GM12878 (cell line): ENCODE data around the gene LTBP4. TPM values are rescaled to one million over a fixed set of nuclear protein-coding genes. Genes with fewer than 3 reads are reported as not detected.

ENCODE experiments used
- ATAC-seq: fragments of 200-7000 bp; cut with Tn5 transposase; 3 replicates; pipeline ENCODE4 v1.9.1; 2020; ENCODE audit warnings: mild to moderate bottlenecking, moderate library complexity
- BruUV-seq: library from RNA; stranded (reverse); fragments of 400-500 nt; replicated peaks from 2 replicates; lab custom pipeline; 2021; lab: Mats Ljungman, UMichigan
- CTCF ChIA-PET: fragments of 300-600 bp; sonication (Branson Sonifier 250); formaldehyde crosslinking; extraction: SDS; loops from one replicate; lab custom pipeline; 2021; ENCODE audit warnings: inconsistent platforms; lab: Yijun Ruan, JAX
- POLR2A ChIA-PET: fragments of 350-600 bp; formaldehyde crosslinking; extraction: SDS; loops from one replicate; lab custom pipeline; 2021; ENCODE audit warnings: inconsistent platforms; lab: Charles Lee
- RAD21 ChIA-PET: fragments of 300-600 bp; sonication (Branson Sonifier 250); formaldehyde crosslinking; loops from one replicate; lab custom pipeline; 2023; ENCODE audit warnings: antibody characterized with exemption; ENCODE audit not compliant: unreplicated experiment; lab: Charles Lee
- SMC1A ChIA-PET: fragments of 300-600 bp; sonication (Branson Sonifier 250); formaldehyde crosslinking; loops from one replicate; lab custom pipeline; 2023; ENCODE audit not compliant: unreplicated experiment, uncharacterized antibody; lab: Charles Lee
- DNase-seq: peaks from one replicate; pipeline ENCODE4 v3.0.0-alpha.2; 2011; ENCODE audit warnings: low read depth, low spot score
- FAIRE-seq: peaks from 3 replicates; lab custom pipeline; 2011; peaks lifted over from hg19 to GRCh38; lab: Jason Lieb, UNC
- H2AFZ ChIP-seq: 2 replicates; pipeline ENCODE4 v1.6.0; 2011; ENCODE audit warnings: low read depth, low read length, control low read depth; ENCODE audit not compliant: control insufficient read depth
- H3K27ac ChIP-seq: 2 replicates; pipeline ENCODE4 v1.5.1; 2011; ENCODE audit warnings: control low read depth; ENCODE audit not compliant: control insufficient read depth, insufficient read depth
- H3K27me3 ChIP-seq, 2 experiments: replicated peaks in 1 of 2; 2 replicates each; pipeline versions ENCODE4 v1.6.0 to v1.6.1; 2011; ENCODE audit warnings: low read length in 1 of 2; ENCODE audit not compliant: control insufficient read depth in 2 of 2, insufficient read depth in 2 of 2
- H3K36me3 ChIP-seq, 2 experiments: 2 replicates each; pipeline ENCODE4 v1.5.1; 2011; ENCODE audit warnings: low read length in 1 of 2; ENCODE audit not compliant: control insufficient read depth in 2 of 2, insufficient read depth in 2 of 2
- H3K4me1 ChIP-seq: 2 replicates; pipeline ENCODE4 v1.6.1; 2011; ENCODE audit warnings: mild to moderate bottlenecking, low read length, moderate library complexity, mixed read lengths; ENCODE audit not compliant: control insufficient read depth, insufficient read depth
- H3K4me2 ChIP-seq: 2 replicates; pipeline ENCODE4 v1.6.0; 2011; ENCODE audit warnings: control low read depth; ENCODE audit not compliant: control insufficient read depth, insufficient read depth
- H3K4me3 ChIP-seq: fragments of 200-600 bp; sonication (generic); 2 replicates; pipeline ENCODE4 v1.5.1; 2016
- H3K79me2 ChIP-seq: 2 replicates; pipeline ENCODE4 v1.6.0; 2011; ENCODE audit warnings: low read length; ENCODE audit not compliant: control insufficient read depth, insufficient read depth
- H3K9ac ChIP-seq: 2 replicates; pipeline ENCODE4 v1.8.0; 2011; ENCODE audit warnings: low read length, control low read depth, mixed read lengths; ENCODE audit not compliant: control insufficient read depth, insufficient read depth
- H3K9me3 ChIP-seq: replicated peaks from 3 replicates; pipeline ENCODE4 v1.5.1; 2011; ENCODE audit warnings: mild to moderate bottlenecking, low read length; ENCODE audit not compliant: control insufficient read depth, insufficient read depth
- H4K20me1 ChIP-seq: 2 replicates; pipeline ENCODE4 v1.6.0; 2011; ENCODE audit not compliant: control insufficient read depth, insufficient read depth
- CBFB ChIP-seq: IDR thresholded peaks from 2 replicates; pipeline ENCODE4 v1.6.1; 2016; ENCODE audit warnings: antibody characterized with exemption, low read depth
- ELK1 ChIP-seq: IDR thresholded peaks from 2 replicates; pipeline ENCODE4 v1.6.1; 2012; ENCODE audit warnings: low read depth, low read length, improper control_type of control experiment
- ESRRA ChIP-seq: IDR thresholded peaks from 2 replicates; pipeline ENCODE4 v1.6.1; 2012; ENCODE audit warnings: mild to moderate bottlenecking, low read length, improper control_type of control experiment
- NBN ChIP-seq: fragments of 450-650 bp; IDR thresholded peaks from 2 replicates; pipeline ENCODE4 v1.6.1; 2016
- NFIC ChIP-seq: IDR thresholded peaks from 2 replicates; pipeline ENCODE4 v1.6.1; 2012; ENCODE audit warnings: low read depth, mild to moderate bottlenecking, inconsistent platforms, low read length, moderate library complexity
- NFYA ChIP-seq: IDR thresholded peaks from 2 replicates; pipeline ENCODE4 v1.6.1; 2011; ENCODE audit warnings: low read depth, mild to moderate bottlenecking, low read length, improper control_type of control experiment, borderline replicate concordance
- NFYB ChIP-seq: IDR thresholded peaks from 2 replicates; pipeline ENCODE4 v1.6.1; 2011; ENCODE audit warnings: low read depth, mild to moderate bottlenecking, low read length, improper control_type of control experiment, moderate library complexity; ENCODE audit not compliant: insufficient read depth
- RBBP5 ChIP-seq: fragments of 200-600 bp; sonication (generic); conservative IDR thresholded peaks from 2 replicates; pipeline ENCODE4 v1.6.1; 2016
- RCOR1 ChIP-seq: conservative IDR thresholded peaks from 2 replicates; pipeline ENCODE4 v1.6.1; 2012; ENCODE audit warnings: low read depth, low read length, improper control_type of control experiment
- TBL1XR1 ChIP-seq: IDR thresholded peaks from 2 replicates; pipeline ENCODE4 v1.6.1; 2012; ENCODE audit warnings: low read depth, low read length, improper control_type of control experiment
- ZNF207 ChIP-seq: fragments of 450-650 bp; IDR thresholded peaks from 2 replicates; pipeline ENCODE4 v1.6.1; 2014; ENCODE audit warnings: antibody characterized with exemption, mild to moderate bottlenecking, borderline replicate concordance
- ZSCAN29 ChIP-seq: fragments of 450-650 bp; IDR thresholded peaks from 2 replicates; pipeline ENCODE4 v1.6.1; 2017; ENCODE audit warnings: mild to moderate bottlenecking, moderate library complexity
- WGBS: methylation state at CpG from one replicate; pipeline ENCODE4 v1.1.6; 2016; ENCODE audit warnings: low lambda C conversion rate; ENCODE audit not compliant: insufficient replicate concordance, insufficient coverage; ENCODE audit errors: missing lambda C conversion rate; 5-methylcytosine and 5-hydroxymethylcytosine counted together
- in situ Hi-C: fragments of 300-500 bp; cut with MboI; formaldehyde crosslinking; loops from 9 replicates; pipeline ENCODE4 v1.14.3; 2018; ENCODE audit warnings: mixed read lengths
- intact Hi-C: fragments of 100-400 bp; cut with micrococcal nuclease; formaldehyde crosslinking; loops from one replicate; pipeline ENCODE4 v1.14.2; 2022; ENCODE audit not compliant: unreplicated experiment
- polyA plus RNA-seq, 11 experiments: library from polyadenylated mRNA; depleted of rRNA in 4 of 11; unstranded in 6 of 11; stranded (reverse) in 5 of 11; fragments of >200 nt; fragmentation: Nextera tagmentation in 4 of 11; fragmentation: Illumina TruSeq in 1 of 11; extraction: Ambion mirVana in 4 of 11; extraction: Trizol in 1 of 11; gene quantifications; 1 replicate in 1 of 11; 2 replicates in 10 of 11; pipeline versions ENCODE4 v1.2.1 to v1.2.3, GENCODE V29; 2011 to 2016; ENCODE audit warnings: inconsistent platforms in 2 of 11, missing spikeins in 2 of 11, low read depth in 1 of 11
- total RNA-seq, 4 experiments: library from RNA; depleted of rRNA in 3 of 4; stranded (reverse); fragments of >200 nt in 3 of 4; fragmentation: Illumina TruSeq in 1 of 4; extraction: Trizol in 1 of 4; gene quantifications; 2 replicates each; pipeline versions ENCODE4 v1.2.1 to v1.2.3, GENCODE V29; 2013 to 2021
- TF ChIP-seq, protein P1 (sequence below): fragments of 450-650 bp; IDR thresholded peaks from 2 replicates; pipeline ENCODE4 v1.6.1; 2017; ENCODE audit warnings: low read depth, mild to moderate bottlenecking, moderate library complexity

LTBP4 gene
- total and polyA plus RNA-seq, 10 of the 15 experiments (the other 5 are each of a cell fraction or from before 2014, with no cell fraction given) = 0.09 to 34.6 (median 8.5) TPM; not detected in 1

GRCh38 chr19:40582467-40582866, 18.7 kb upstream of the LTBP4 start (continued):
- no peak for TF ChIP-seq NFYB
- TF ChIP-seq ZNF207 = no peak
- TF ChIP-seq CBFB = no peak
- no peak for TF ChIP-seq ELK1
- TF ChIP-seq TBL1XR1 = no peak
- TF ChIP-seq NFIC = no peak
- TF ChIP-seq, protein P1, sequence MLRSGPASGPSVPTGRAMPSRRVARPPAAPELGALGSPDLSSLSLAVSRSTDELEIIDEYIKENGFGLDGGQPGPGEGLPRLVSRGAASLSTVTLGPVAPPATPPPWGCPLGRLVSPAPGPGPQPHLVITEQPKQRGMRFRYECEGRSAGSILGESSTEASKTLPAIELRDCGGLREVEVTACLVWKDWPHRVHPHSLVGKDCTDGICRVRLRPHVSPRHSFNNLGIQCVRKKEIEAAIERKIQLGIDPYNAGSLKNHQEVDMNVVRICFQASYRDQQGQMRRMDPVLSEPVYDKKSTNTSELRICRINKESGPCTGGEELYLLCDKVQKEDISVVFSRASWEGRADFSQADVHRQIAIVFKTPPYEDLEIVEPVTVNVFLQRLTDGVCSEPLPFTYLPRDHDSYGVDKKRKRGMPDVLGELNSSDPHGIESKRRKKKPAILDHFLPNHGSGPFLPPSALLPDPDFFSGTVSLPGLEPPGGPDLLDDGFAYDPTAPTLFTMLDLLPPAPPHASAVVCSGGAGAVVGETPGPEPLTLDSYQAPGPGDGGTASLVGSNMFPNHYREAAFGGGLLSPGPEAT = no peak
- TF ChIP-seq RBBP5 = no peak
- TF ChIP-seq NFYA = no peak

- H3K27me3 ChIP-seq = no peaks in the 10 kb centered on the region
- ChIA-PET POLR2A (no interaction called here), RAD21 (no interaction called here), CTCF (no interaction called here), SMC1A (no interaction called here)
- H3K79me2 ChIP-seq = no peaks in the 10 kb centered on the region; the same call in 1 of the 2 replicates
- ATAC-seq = no peak
- no peak for DNase-seq
- H3K36me3 ChIP-seq = peaks cover 8 to 14% of the 10 kb centered on the region in 2 experiments
- in situ Hi-C loops = no loop called here
- WGBS = 88% methylated on average over 13 of the region's 14 CpGs
- H3K4me2 ChIP-seq = no peak overlapping the region
- TF ChIP-seq ESRRA (no peak), NBN (no peak), ZSCAN29 (no peak), RCOR1 (no peak)
- H2AFZ ChIP-seq = no peak overlapping the region
- no peak overlapping the region for H3K27ac ChIP-seq
- no peak for FAIRE-seq
- peaks cover 20% of the 10 kb centered on the region for H3K4me1 ChIP-seq
- no peak overlapping the region for H3K4me3 ChIP-seq
- H3K9ac ChIP-seq = no peak overlapping the region
- H4K20me1 ChIP-seq = no peaks in the 10 kb centered on the region
- intact Hi-C loops = no loop called here
- no peaks in the 10 kb centered on the region for H3K9me3 ChIP-seq
- no TSS peak for BruUV-seq
Observed at GRCh38 chr19:40583283-40583682, 17.9 kb upstream of the LTBP4 start.
